HEK293 (cell line): ENCODE data around the gene CREB3L1.

Experiments used
- CTCF ChIA-PET: fragments of 350-600 bp; formaldehyde crosslinking; extraction: SDS; loops from one replicate; lab custom pipeline; 2021; ENCODE audit warnings: antibody characterized with exemption; lab: Yijun Ruan, JAX
- POLR2A ChIA-PET: fragments of 300-600 bp; formaldehyde crosslinking; extraction: SDS; loops from one replicate; lab custom pipeline; 2020; ENCODE audit warnings: antibody characterized with exemption, inconsistent platforms; lab: Yijun Ruan, JAX
- H3K27ac ChIP-seq: fragments of 200-500 bp; sonication (Bioruptor generic); 2 replicates; pipeline ENCODE4 v1.5.1; 2014; ENCODE audit warnings: low read depth, low read length, control low read depth, inconsistent platforms; ENCODE audit errors: extremely low read depth
- H3K36me3 ChIP-seq, 2 experiments: fragments of 200-500 bp in 1 of 2; sonication (Bioruptor generic) in 1 of 2; 1 replicate in 1 of 2; 2 replicates in 1 of 2; pipeline ENCODE4 v1.5.1; 2014 to 2017; ENCODE audit warnings: inconsistent platforms in 2 of 2, low read length in 2 of 2; ENCODE audit not compliant: control insufficient read depth in 2 of 2, insufficient read depth in 1 of 2
- H3K4me1 ChIP-seq: fragments of 200-500 bp; sonication (Bioruptor generic); 2 replicates; pipeline ENCODE4 v1.5.1; 2014; ENCODE audit warnings: mild to moderate bottlenecking, low read length, inconsistent platforms; ENCODE audit not compliant: control insufficient read depth, insufficient read depth
- H3K4me3 ChIP-seq: 2 replicates; pipeline ENCODE4 v1.5.1; 2011; ENCODE audit warnings: low read depth, mild to moderate bottlenecking, control low read depth, low read length, moderate library complexity
- H3K9me3 ChIP-seq: fragments of 200-500 bp; sonication (Bioruptor generic); 2 replicates; pipeline ENCODE4 v1.5.1; 2014; ENCODE audit warnings: low read depth, low read length, inconsistent platforms; ENCODE audit not compliant: control insufficient read depth, insufficient read depth
- CTCF ChIP-seq: fragments of 450-650 bp; formaldehyde crosslinking; IDR thresholded peaks from 2 replicates; pipeline ENCODE4 v1.5.1; 2016; ENCODE audit warnings: missing biosample characterization, missing genetic modification characterization
- HOXA7 ChIP-seq: sonication (generic); formaldehyde crosslinking; IDR thresholded peaks from 2 replicates; pipeline ENCODE4 v1.8.1; 2022; ENCODE audit warnings: missing genetic modification reagents, borderline replicate concordance
- KLF17 ChIP-seq: fragments of 450-650 bp; formaldehyde crosslinking; IDR thresholded peaks from 2 replicates; pipeline ENCODE4 v1.5.1; 2016; ENCODE audit warnings: missing biosample characterization, missing genetic modification characterization
- KLF7 ChIP-seq: fragments of 450-650 bp; formaldehyde crosslinking; IDR thresholded peaks from 2 replicates; pipeline ENCODE4 v1.5.1; 2016; ENCODE audit warnings: missing biosample characterization, missing genetic modification characterization, borderline replicate concordance
- REPIN1 ChIP-seq: fragments of 450-650 bp; formaldehyde crosslinking; IDR thresholded peaks from 2 replicates; pipeline ENCODE4 v1.5.1; 2017; ENCODE audit warnings: missing biosample characterization, missing genetic modification characterization, low read depth
- REST ChIP-seq: fragments of 450-650 bp; formaldehyde crosslinking; IDR thresholded peaks from 2 replicates; pipeline ENCODE4 v1.5.1; 2016; ENCODE audit warnings: missing biosample characterization, missing genetic modification characterization
- SP2 ChIP-seq: fragments of 450-650 bp; formaldehyde crosslinking; IDR thresholded peaks from 2 replicates; pipeline ENCODE4 v1.5.1; 2016; ENCODE audit warnings: missing biosample characterization, missing genetic modification characterization
- WT1 ChIP-seq: fragments of 450-650 bp; formaldehyde crosslinking; IDR thresholded peaks from 2 replicates; pipeline ENCODE4 v1.5.1; 2016; ENCODE audit warnings: missing biosample characterization, missing genetic modification characterization
- ZNF18 ChIP-seq: fragments of 450-650 bp; formaldehyde crosslinking; IDR thresholded peaks from 2 replicates; pipeline ENCODE4 v1.5.1; 2016; ENCODE audit warnings: missing biosample characterization, missing genetic modification characterization
- ZNF223 ChIP-seq: fragments of 450-650 bp; formaldehyde crosslinking; IDR thresholded peaks from 2 replicates; pipeline ENCODE4 v1.5.1; 2016; ENCODE audit warnings: missing biosample characterization, missing genetic modification characterization
- ZNF23 ChIP-seq: fragments of 450-650 bp; formaldehyde crosslinking; IDR thresholded peaks from 2 replicates; pipeline ENCODE4 v1.5.1; 2016; ENCODE audit warnings: missing biosample characterization, missing genetic modification characterization, borderline replicate concordance
- ZNF248 ChIP-seq: fragments of 450-650 bp; formaldehyde crosslinking; IDR thresholded peaks from 2 replicates; pipeline ENCODE4 v1.5.1; 2017; ENCODE audit warnings: missing biosample characterization, missing genetic modification characterization
- ZNF362 ChIP-seq: fragments of 450-650 bp; formaldehyde crosslinking; IDR thresholded peaks from 2 replicates; pipeline ENCODE4 v1.5.1; 2016; ENCODE audit warnings: missing biosample characterization, missing genetic modification characterization
- ZNF416 ChIP-seq: fragments of 450-650 bp; formaldehyde crosslinking; IDR thresholded peaks from 2 replicates; pipeline ENCODE4 v1.5.1; 2016; ENCODE audit warnings: missing biosample characterization, missing genetic modification characterization
- ZNF548 ChIP-seq: fragments of 450-650 bp; formaldehyde crosslinking; IDR thresholded peaks from 2 replicates; pipeline ENCODE4 v1.5.1; 2016; ENCODE audit warnings: missing biosample characterization, missing genetic modification characterization
- ZNF560 ChIP-seq: fragments of 450-650 bp; formaldehyde crosslinking; IDR thresholded peaks from 2 replicates; pipeline ENCODE4 v1.5.1; 2017; ENCODE audit warnings: missing biosample characterization, missing genetic modification characterization, borderline replicate concordance
- ZNF654 ChIP-seq: fragments of 450-650 bp; formaldehyde crosslinking; IDR thresholded peaks from 2 replicates; pipeline ENCODE4 v1.5.1; 2016; ENCODE audit warnings: low read depth, missing biosample characterization, missing genetic modification characterization
- ZNF664 ChIP-seq: fragments of 450-650 bp; formaldehyde crosslinking; IDR thresholded peaks from 2 replicates; pipeline ENCODE4 v1.5.1; 2016; ENCODE audit warnings: missing biosample characterization, missing genetic modification characterization
- ZSCAN4 ChIP-seq: fragments of 450-650 bp; formaldehyde crosslinking; IDR thresholded peaks from 2 replicates; pipeline ENCODE4 v1.5.1; 2017; ENCODE audit warnings: missing biosample characterization, missing genetic modification characterization

The CREB3L1 gene

GRCh38 chr11:46298699-46299433 is 21.4 kb downstream of the CREB3L1 start:
- no peaks in the 10 kb centered on the region for H3K9me3 ChIP-seq
- H3K36me3 ChIP-seq = no peaks in the 10 kb centered on the region
- TF ChIP-seq ZNF664 (peak; percentile 68; the same call in 1 of the 2 replicates), ZNF416 (tag by site-specific recombination) (no peak), HOXA7 (no peak)
- H3K4me3 ChIP-seq = no peak overlapping the region
- ChIA-PET CTCF (interaction anchor here (0.6 to 1.9 kb wide), 10 partner anchors 9 to 61 kb away, joined by 3 to 17 read pairs (median 4); no protein-coding TSS in a partner anchor), POLR2A (interaction anchor here (1.1 kb wide), 1 partner anchor 55 kb away, joined by 4 read pairs; no protein-coding TSS in a partner anchor)
- no peaks in the 10 kb centered on the region for H3K4me1 ChIP-seq
- H3K27ac ChIP-seq = no peak overlapping the region

- no peak overlapping the region for H3K27ac ChIP-seq
- no peaks in the 10 kb centered on the region for H3K36me3 ChIP-seq
- no peak overlapping the region for H3K4me3 ChIP-seq
- H3K4me1 ChIP-seq = no peaks in the 10 kb centered on the region
- H3K9me3 ChIP-seq = no peaks in the 10 kb centered on the region
- no peak for TF ChIP-seq REST (tag by site-specific recombination)
- no peak for TF ChIP-seq ZNF654 (tag by site-specific recombination)
- 0 out of 2 replicates have a peak, but pooled peaks have one; percentile 45 for TF ChIP-seq ZNF223 (tag by site-specific recombination)
- TF ChIP-seq ZNF560 (tag by site-specific recombination) = no peak
- CTCF ChIA-PET = interaction anchor here (0.6 to 1.9 kb wide), 15 partner anchors 9 to 436 kb away, joined by 3 to 17 read pairs (median 4); no protein-coding TSS in a partner anchor
- POLR2A ChIA-PET = interaction anchor here (1.1 kb wide), 1 partner anchor 56 kb away, joined by 4 read pairs; no protein-coding TSS in a partner anchor
Observed at GRCh38 chr11:46299451-46299961, 22.0 kb downstream of the CREB3L1 start.

- Histone ChIP-seq H3K9me3 (no peaks in the 10 kb centered on the region), H3K27ac (no peak overlapping the region), H3K36me3 (no peaks in the 10 kb centered on the region), H3K4me1 (no peaks in the 10 kb centered on the region), H3K4me3 (no peak overlapping the region)
- CTCF ChIA-PET = interaction anchor here (0.6 to 1.9 kb wide), 13 partner anchors 8 to 437 kb away, joined by 3 to 17 read pairs (median 3); no protein-coding TSS in a partner anchor
- POLR2A ChIA-PET = interaction anchor here (1.1 kb wide), 1 partner anchor 57 kb away, joined by 4 read pairs; no protein-coding TSS in a partner anchor
- TF ChIP-seq CTCF (tag by site-specific recombination) (no peak), SP2 (tag by site-specific recombination) (no peak), ZSCAN4 (no peak), WT1 (tag by site-specific recombination) (no peak), ZNF548 (tag by site-specific recombination) (no peak), ZNF362 (tag by site-specific recombination) (no peak), ZNF23 (no peak), ZNF248 (no peak), REPIN1 (tag by site-specific recombination) (no peak), KLF17 (no peak), ZNF18 (tag by site-specific recombination) (no peak), KLF7 (no peak)
Observed at GRCh38 chr11:46300270-46300669, 22.8 kb downstream of the CREB3L1 start.
